Measurements from ENCODE around the gene MAGT1. TPM values are rescaled to one million over a fixed set of nuclear protein-coding genes. Genes with fewer than 3 reads are reported as not detected.
"Not testable (repeated sequence)": the region's sequence is repeated elsewhere in the genome, so short reads cannot be mapped to it uniquely, and the experiment has no call there.

The MAGT1 gene
- total RNA-seq, 2 donors from 2014 or later = 31.1 to 33.0 TPM

DNA sequence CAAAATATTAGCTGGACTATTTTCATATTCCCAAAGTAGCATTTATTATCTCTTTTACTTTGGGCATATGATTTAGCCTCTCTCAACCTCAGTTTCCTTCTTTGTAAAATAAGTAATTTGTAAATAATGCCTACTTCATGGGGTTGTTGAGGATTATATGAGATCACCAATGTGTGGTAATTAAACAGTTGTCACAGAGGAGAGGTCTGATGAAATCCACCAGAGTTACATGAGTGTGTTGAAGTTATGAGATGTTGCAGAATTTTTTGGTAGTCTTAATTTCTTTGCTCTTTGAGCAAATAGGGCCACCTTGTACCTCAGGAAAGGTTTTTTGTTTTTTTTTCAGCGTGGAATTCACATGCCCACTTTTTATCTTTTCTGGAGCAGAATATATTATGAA lies 5.5 kb upstream of the MAGT1 start:
- WGBS, 2 donors = 35 to 42% methylated on average over 1 of the region's 1 CpG
- Histone ChIP-seq H3K9me3 (no peaks in the 10 kb centered on the region), H3K4me1 (peaks cover 7% of the 10 kb centered on the region), H3K27ac (peak overlapping the region in 2 of 4 donors; percentile 75 to 89), H3K4me3 (no peak overlapping the region), H3K36me3 (replicated peaks in 1 of 2; ENCODE audit: insufficient read depth in 1 of 2, low read depth in 2 of 2) (peaks cover 0 to 2% of the 10 kb centered on the region in 2 donors), H3K27me3 (no peaks in the 10 kb centered on the region)
- no peak for DNase-seq
- ATAC-seq = no peak
- TF ChIP-seq POLR2A (IDR thresholded peaks at IDR 0.05) = no peak
- TF ChIP-seq, protein P1, sequence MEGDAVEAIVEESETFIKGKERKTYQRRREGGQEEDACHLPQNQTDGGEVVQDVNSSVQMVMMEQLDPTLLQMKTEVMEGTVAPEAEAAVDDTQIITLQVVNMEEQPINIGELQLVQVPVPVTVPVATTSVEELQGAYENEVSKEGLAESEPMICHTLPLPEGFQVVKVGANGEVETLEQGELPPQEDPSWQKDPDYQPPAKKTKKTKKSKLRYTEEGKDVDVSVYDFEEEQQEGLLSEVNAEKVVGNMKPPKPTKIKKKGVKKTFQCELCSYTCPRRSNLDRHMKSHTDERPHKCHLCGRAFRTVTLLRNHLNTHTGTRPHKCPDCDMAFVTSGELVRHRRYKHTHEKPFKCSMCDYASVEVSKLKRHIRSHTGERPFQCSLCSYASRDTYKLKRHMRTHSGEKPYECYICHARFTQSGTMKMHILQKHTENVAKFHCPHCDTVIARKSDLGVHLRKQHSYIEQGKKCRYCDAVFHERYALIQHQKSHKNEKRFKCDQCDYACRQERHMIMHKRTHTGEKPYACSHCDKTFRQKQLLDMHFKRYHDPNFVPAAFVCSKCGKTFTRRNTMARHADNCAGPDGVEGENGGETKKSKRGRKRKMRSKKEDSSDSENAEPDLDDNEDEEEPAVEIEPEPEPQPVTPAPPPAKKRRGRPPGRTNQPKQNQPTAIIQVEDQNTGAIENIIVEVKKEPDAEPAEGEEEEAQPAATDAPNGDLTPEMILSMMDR (IDR thresholded peaks at IDR 0.05) = no peak
- intact Hi-C loops (cut with DNase I) = no loop called here

DNA sequence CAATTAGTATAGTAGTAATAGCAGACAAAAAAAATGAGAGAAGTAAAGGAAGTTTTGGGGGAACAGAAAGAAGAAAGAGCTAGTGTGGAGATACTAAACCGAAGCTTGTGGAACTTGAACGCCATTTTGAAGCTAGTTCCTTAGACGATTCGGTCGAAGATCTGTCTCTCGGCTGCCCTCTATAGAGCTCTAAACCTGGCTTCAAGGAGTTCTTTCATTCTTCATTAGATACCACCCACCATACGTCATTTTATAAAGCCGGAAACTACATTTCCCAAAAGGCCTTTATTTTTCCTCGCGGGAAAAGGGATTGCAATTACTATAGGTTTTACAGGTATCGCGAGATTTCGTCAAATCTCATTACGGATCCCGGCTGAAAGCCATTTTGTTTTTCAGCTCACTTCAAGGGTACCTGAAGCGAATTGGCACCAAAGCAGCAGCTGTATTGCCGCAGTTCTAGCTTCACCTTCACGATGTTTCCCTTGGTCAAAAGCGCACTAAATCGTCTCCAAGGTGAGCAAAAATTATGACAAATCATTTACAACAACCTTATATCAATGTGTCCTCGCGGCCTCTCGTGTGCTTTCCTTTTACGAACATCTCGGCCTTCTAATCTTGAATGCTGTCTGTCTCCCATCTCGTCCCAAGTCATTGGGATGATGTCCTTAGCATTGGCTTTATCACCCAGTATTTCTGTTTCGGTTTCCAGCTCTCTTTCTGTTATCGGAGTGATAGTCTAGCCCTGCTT lies 4.0 kb upstream of the MAGT1 start, which contains the start of gene COX7B:
COX7B (plus strand) TSS at position 388 of the 748 bp plus-strand sequence; CDS start at position 474, 86 bp downstream.
- no peaks in the 10 kb centered on the region for H3K36me3 ChIP-seq (replicated peaks in 1 of 2; ENCODE audit: insufficient read depth in 1 of 2, low read depth in 2 of 2)
- peak within 1 kb of the TSS; percentile 6 to 65 for H3K4me3 ChIP-seq
- TF ChIP-seq POLR2A (IDR thresholded peaks at IDR 0.05) = peak; percentile 41 to 84 (median 82)
- TF ChIP-seq, protein P1 (IDR thresholded peaks at IDR 0.05) = peak in 5 of 7 experiments; percentile 8 to 55 (median 52)
- ATAC-seq (peak; percentile 83), DNase-seq (peak; percentile 70 to 89 (median 79))
- H3K27me3 ChIP-seq = no peaks in the 10 kb centered on the region
- no peaks in the 10 kb centered on the region for H3K9me3 ChIP-seq
- 0 to 1% methylated on average over 26 to 28 of the region's 28 CpGs for WGBS, 2 donors
- peaks cover 7% of the 10 kb centered on the region for H3K4me1 ChIP-seq
- peak within 1 kb of the TSS; percentile 70 to 89 (median 80) for H3K27ac ChIP-seq
- intact Hi-C loops (cut with DNase I) = no loop called here

DNA sequence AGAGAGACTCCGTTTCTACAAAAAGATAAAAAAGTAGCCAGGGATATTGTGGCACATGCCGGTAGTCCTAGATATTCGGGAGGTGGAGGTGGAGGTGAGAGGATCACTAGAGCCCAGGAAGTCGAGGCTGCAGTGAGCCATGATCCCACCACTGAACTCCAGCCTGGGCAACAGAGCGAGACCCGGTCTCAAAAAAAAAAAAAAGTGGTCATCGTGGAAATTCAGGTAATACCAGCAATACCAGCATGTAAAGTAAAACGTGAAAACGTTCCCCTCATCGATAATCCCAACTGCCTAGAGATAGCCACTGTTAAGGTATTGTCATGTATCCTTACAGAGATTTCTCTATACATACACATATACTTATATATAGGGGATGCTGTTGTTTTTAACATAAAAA lies 1.5 kb downstream of the MAGT1 start:
- WGBS, 2 donors = 34 to 44% methylated on average over 6 of the region's 10 CpGs
- intact Hi-C loops (cut with DNase I) = no loop called here
- H3K4me3 ChIP-seq = no peak overlapping the region

DNA sequence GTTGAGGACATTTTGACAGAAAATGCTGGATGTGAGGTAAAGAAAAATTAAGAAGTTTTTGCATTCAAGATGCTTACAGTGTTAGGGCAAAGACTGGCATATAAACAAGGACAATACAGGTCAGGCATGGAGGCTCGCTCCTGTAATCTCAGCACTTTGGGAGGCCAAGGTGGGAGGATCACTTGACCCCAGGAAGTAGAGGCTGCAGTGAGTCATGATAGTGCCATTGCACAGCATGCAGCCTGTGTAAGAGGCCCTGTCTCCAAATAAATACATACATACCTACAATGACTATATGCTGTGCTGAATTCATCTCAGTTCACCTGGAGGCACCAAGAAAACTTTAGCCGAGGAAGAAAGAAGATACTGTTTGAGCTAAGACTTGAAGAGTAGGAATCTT lies 2.3 kb downstream of the MAGT1 start:
- intact Hi-C loops (cut with DNase I) = no loop called here
- Histone ChIP-seq H3K27ac (no peak overlapping the region), H3K9me3 (no peaks in the 10 kb centered on the region), H3K4me1 (peaks cover 9% of the 10 kb centered on the region), H3K4me3 (no peak overlapping the region), H3K27me3 (no peaks in the 10 kb centered on the region), H3K36me3 (replicated peaks in 1 of 2; ENCODE audit: insufficient read depth in 1 of 2, low read depth in 2 of 2) (no peaks in the 10 kb centered on the region)
- TF ChIP-seq, protein P1 (IDR thresholded peaks at IDR 0.05) = no peak
- TF ChIP-seq POLR2A (IDR thresholded peaks at IDR 0.05) = no peak
- DNase-seq (no peak), ATAC-seq (no peak)
- 62 to 75% methylated on average over 2 of the region's 2 CpGs for WGBS, 2 donors

More for the DNA sequence above, 1.5 kb downstream of the MAGT1 start:
- H3K4me1 ChIP-seq = peaks cover 9% of the 10 kb centered on the region
- H3K36me3 ChIP-seq (replicated peaks in 1 of 2; ENCODE audit: insufficient read depth in 1 of 2, low read depth in 2 of 2) = no peaks in the 10 kb centered on the region
- no peak overlapping the region for H3K27ac ChIP-seq
- TF ChIP-seq POLR2A (IDR thresholded peaks at IDR 0.05) = no peak
- TF ChIP-seq, protein P1 (IDR thresholded peaks at IDR 0.05) = no peak
- no peaks in the 10 kb centered on the region for H3K9me3 ChIP-seq
- H3K27me3 ChIP-seq = no peaks in the 10 kb centered on the region
- no peak for DNase-seq
- no peak for ATAC-seq

DNA sequence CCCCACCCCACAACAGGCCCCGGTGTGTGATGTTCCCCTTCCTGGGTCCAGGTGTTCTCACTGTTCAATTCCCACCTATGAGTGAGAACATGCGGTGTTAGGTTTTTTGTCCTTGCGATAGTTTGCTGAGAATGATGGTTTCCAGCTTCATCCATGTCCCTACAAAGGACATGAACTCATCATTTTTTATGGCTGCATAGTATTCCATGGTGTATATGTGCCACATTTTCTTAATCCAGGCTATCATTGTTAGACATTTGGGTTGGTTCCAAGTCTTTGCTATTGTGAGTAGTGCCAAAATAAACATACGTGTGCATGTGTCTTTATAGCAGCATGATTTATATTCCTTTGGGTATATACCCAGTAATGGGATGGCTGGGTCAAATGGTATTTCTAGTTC lies 13.8 kb downstream of the MAGT1 start:
- H3K4me1 ChIP-seq; H3K36me3 ChIP-seq (replicated peaks in 1 of 2; ENCODE audit: insufficient read depth in 1 of 2, low read depth in 2 of 2); H3K4me3 ChIP-seq; H3K27ac ChIP-seq; H3K27me3 ChIP-seq; intact Hi-C loops (cut with DNase I); H3K9me3 ChIP-seq; DNase-seq; ATAC-seq: not testable (repeated sequence)
- 60 to 100% methylated on average over 1 of the region's 4 CpGs for WGBS, 2 donors

Data from body of pancreas (tissue), 4 donors.